GM13977 (cell line): ENCODE results near the gene CCDC9B.

Experiments used
- DNase-seq: peaks from one replicate; pipeline ENCODE4 v3.0.0; 2012; ENCODE audit warnings: low spot score
- in situ Hi-C: fragments of 300-500 bp; cut with MboI; formaldehyde crosslinking; loops from one replicate; pipeline ENCODE4 v1.12.0; 2022; ENCODE audit warnings: low sequenced_read_pairs, low pct_unique_long_range_greater_than_20kb, mixed read lengths, inconsistent platforms; ENCODE audit not compliant: unreplicated experiment
- TF ChIP-seq, protein P1 (sequence below): IDR thresholded peaks from 2 replicates; pipeline ENCODE4 v1.5.1; 2012; ENCODE audit warnings: mild to moderate bottlenecking, control low read depth; ENCODE audit not compliant: insufficient read depth; ENCODE audit errors: extremely low read depth, missing control alignments

The CCDC9B gene

DNA sequence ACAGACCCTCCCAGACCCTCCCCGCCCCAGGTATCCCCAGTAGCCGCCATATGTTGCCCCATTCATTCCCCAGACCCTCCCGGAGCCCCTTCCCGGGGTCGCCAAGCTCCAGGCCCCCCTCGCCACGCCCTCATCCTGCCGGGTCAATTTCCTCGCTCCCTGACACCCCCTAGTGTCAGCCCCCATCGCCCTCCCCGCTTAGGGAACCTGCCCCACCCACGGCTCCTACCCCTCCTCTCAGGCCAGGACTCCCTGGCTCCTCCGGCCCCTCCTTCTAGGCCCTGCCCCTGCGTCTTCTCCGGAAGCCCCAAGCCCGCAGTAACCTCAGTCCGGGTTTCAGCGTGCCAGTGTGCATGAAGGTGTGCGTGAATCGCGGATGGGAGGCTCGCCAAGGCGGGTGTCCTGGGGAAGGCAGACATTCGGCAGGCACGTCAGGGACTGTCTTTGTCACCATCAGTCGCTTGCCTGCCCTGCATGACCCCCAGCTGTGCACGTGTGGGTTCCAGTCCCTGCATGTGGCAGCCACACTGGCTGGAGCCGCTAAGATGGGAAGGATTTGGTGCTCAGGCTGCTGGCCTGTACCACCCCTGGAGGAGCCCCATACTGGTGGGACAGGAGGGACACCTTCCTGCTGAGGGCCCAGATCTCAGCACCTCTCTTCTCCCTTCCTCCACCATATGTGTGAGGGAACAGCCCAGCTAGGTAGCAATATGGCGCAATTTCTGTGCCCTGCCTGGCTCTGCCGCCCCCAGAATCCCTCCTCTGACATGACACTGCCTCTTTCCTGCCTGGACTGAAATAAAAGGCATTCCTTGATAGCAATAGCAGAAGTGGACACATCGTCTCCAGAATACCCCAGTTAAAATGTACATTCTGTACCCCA lies 18.0 kb upstream of the CCDC9B start:
- in situ Hi-C loops = no loop called here
- peak; percentile 46 for DNase-seq
- TF ChIP-seq, protein P1, sequence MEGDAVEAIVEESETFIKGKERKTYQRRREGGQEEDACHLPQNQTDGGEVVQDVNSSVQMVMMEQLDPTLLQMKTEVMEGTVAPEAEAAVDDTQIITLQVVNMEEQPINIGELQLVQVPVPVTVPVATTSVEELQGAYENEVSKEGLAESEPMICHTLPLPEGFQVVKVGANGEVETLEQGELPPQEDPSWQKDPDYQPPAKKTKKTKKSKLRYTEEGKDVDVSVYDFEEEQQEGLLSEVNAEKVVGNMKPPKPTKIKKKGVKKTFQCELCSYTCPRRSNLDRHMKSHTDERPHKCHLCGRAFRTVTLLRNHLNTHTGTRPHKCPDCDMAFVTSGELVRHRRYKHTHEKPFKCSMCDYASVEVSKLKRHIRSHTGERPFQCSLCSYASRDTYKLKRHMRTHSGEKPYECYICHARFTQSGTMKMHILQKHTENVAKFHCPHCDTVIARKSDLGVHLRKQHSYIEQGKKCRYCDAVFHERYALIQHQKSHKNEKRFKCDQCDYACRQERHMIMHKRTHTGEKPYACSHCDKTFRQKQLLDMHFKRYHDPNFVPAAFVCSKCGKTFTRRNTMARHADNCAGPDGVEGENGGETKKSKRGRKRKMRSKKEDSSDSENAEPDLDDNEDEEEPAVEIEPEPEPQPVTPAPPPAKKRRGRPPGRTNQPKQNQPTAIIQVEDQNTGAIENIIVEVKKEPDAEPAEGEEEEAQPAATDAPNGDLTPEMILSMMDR = peak; percentile 24

DNA sequence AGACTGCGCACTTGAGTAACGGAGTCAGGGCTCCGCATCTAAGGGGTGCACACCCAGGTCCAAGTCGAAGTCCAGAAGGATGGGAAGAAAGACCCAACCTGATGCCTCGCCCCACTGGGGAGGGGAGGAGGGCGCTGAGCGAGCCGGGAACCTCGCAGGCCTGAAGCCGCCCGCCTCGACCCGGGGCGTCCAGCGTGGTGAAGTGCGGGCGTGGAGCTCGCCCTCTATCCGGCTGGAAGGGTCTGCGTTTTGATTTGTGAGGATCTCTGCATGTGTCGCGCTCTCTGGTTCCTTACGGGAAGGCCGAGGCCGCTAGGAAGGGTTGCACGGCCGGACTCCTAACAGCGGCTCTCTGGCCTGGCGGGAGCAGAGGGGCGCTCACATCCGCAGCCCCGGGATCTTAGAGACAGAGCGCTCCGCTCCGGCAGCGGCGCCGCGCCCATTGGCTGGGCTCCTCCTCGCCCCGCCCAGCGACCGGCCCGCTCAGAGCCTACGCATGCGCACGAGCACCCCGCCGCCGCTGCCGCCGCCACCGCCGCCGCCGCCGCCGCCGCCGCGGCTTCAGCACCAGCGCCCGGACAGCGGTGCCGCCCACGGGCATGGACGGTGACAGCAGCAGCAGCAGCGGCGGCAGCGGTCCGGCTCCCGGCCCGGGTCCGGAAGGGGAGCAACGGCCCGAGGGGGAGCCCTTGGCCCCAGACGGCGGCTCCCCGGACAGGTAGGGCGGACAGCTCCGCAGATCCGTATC lies 17.2 kb upstream of the CCDC9B start, which contains the start of gene DISP2:
TSS of gene DISP2 (plus strand) at position 497 of the 748 bp plus-strand sequence. CDS start at position 600, 103 bp downstream.
- TF ChIP-seq, protein P1 = no peak
- in situ Hi-C loops = no loop called here
- DNase-seq = peak; percentile 100

DNA sequence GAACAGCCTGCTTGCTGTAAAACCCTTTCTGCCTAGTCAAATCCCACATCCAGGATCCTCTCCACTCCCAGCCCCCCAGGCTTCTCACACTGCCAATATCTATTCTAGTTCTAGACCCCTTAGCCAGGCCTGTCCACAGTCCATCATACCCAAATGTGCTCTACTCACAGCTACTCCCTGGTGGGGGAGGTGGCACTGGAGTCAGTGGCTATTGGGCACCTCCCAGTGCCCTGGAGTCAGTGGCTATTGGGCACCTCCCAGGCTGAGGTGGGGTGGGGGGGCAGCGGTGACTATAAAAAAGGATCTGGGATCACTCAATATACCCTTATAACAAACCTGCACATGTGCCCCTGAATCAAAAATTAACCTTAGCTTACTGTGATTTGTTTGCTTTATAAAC lies 16.5 kb upstream of the CCDC9B start:
- DNase-seq = no peak
- TF ChIP-seq, protein P1 = no peak
- in situ Hi-C loops = no loop called here

DNA sequence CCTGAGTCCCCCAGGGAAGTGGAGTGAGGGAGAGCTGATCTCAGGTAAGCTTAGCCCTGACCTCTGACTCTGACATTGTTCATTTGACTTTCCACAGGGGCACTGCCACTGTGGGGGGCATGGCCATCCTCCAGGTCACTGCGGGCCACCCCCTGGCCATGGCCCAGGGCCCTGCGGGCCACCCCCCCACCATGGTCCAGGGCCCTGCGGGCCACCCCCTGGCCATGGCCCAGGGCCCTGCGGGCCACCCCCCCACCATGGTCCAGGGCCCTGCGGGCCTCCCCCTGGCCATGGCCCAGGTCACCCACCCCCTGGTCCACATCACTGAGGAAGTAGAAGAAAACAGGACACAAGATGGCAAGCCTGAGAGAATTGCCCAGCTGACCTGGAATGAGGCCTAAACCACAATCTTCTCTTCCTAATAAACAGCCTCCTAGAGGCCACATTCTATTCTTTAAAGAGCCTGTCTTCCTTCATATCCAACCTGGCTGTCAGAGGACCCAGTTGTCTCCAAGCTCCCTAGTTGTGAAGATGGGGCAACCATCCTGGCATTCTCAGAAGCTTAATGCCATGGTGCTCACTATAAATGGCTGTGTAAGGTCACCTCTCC lies 15.3 kb upstream of the CCDC9B start:
- TF ChIP-seq, protein P1 = no peak
- in situ Hi-C loops = no loop called here
- no peak for DNase-seq

DNA sequence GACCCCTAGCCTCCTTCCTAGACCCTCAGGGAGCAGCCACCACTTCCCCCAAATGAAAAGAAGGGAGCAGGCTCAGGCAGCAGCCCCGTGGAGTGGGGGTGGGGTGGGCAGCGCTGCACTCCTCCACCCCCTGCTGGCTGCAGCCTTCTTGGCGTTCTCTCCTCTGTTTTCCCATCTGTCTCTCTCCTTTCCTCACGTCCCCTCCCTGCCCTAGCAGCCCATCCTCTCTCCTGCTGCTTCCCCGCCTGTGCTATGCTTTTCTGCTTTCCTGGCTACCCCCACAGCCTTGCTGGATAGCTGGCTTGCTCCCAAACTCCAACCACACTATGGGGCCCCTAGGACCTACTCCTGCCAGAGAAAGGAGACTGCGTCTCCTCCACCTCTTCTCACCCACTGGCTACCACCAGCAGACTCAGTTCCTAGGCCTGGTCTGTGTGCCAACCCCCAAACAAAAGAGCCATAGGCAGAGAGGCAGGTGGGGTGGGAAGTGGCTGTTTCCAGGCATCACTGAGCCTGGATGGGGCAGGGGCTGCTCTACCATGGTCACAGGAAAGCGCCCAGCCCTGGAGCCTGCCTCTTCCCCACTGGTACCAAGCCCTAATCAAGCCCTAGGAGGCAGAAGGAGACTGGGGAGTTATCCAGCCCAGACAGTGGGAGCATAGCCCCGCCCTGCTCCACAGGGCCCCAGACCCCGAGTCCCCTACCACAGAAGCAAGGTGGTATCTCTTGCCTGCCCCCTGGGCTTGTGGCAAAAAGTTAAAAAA lies 13.9 kb upstream of the CCDC9B start:
- TF ChIP-seq, protein P1 = peak; percentile 20
- in situ Hi-C loops = no loop called here
- peak; percentile 38 for DNase-seq

DNA sequence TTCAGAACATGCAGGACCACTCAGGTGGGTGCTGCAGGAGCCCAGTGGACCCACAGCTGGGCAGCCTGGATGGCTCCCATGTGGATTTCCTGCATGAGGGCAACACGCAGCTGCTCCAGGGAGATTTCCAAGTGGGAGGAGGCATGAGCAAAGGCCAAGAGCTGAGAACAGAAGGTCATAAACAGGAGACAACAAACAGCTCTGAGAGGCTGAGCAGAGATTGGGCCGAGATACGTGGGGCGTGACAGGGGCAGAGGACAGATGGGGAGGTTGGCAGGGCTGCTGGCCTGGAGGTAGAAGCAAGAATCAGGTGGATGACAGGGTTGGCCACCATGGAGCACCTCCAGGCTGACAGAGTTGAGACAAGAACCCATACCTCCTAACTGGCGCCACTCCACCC lies 13.0 kb upstream of the CCDC9B start:
- TF ChIP-seq, protein P1 = no peak
- no peak for DNase-seq
- in situ Hi-C loops = no loop called here
